Measurements from ENCODE around the gene BPI.
"Not testable (repeated sequence)": the region's sequence is repeated elsewhere in the genome, so short reads cannot be mapped to it uniquely, and the experiment has no call there.

BPI gene

DNA sequence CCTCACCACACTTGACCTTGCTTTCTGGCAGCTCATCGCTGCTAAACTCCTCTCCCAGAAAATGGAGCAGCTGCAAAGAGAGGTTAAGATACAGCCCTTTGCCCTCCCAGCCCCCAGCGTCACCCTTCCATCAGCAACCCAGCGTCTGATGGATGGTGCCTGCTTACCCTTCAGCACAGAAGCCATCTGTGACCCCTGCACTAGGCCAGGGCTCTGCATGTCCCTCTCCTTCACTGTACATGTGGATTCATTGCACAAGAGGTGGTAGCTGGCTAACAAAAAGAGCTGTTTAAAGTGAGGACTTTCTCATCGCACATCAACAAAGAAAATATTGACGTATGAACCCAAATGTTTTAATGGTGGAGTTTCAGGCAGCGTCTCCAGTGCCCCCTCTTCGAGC is 54.6 kb downstream of the BPI start:
- Histone ChIP-seq H3K27ac (ENCODE audit: low read depth, low read length, severe bottlenecking) (no peak overlapping the region), H3K4me1 (ENCODE audit: control insufficient read depth, insufficient read depth, low read length, poor library complexity, severe bottlenecking) (peaks cover 2% of the 10 kb centered on the region), H3K36me3 (ENCODE audit: control insufficient read depth, insufficient read depth, low read length) (no peaks in the 10 kb centered on the region), H3K9me3 (ENCODE audit: control insufficient read depth, low read length) (no peaks in the 10 kb centered on the region), H3K4me3 (ENCODE audit: extremely low read depth, insufficient read depth, low read length, poor library complexity, severe bottlenecking) (no peak overlapping the region)
- WGBS, 2 experiments (ENCODE audit: insufficient coverage in 2 of 2) = 98 to 100% methylated on average over 4 to 7 of the region's 7 CpGs

DNA sequence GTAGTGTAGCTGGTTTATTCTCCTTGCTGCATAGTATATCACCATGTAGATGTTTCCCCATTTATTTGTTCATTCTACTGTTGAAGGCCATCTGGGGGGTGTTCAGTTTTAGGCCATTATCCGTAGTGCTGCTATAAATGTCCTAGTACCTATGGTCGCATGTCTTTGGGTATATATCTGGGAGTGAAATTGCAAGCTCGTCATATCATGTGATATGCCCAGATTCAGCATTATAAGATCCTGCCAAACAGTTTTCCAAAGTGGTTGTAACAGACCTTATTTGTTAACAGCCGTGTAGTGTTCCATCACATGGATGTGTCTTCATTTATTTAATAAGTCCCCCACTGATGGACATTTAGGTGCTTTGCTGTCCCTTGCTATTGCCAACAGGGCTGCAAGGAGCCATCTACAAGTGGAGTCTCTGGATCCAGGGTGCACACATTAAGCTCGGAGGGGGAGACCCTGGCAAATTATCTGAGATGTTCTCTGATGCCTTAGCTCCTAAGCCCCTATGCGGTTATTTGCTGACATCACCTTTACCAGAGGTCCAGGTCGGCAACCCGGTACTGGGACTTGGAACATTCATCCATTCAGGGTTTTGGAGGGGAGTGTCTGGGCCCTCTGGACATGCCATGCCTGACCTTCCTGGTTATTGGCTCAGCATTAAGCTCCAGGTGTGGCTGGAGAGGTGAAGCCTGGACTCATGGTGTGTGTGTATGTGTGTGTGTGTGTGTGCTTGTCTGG is 59.2 kb downstream of the BPI start:
- no peaks in the 10 kb centered on the region for H3K9me3 ChIP-seq (ENCODE audit: control insufficient read depth, low read length)
- H3K4me3 ChIP-seq (ENCODE audit: extremely low read depth, insufficient read depth, low read length, poor library complexity, severe bottlenecking) = no peak overlapping the region
- 89 to 95% methylated on average over 6 to 7 of the region's 8 CpGs for WGBS, 2 experiments (ENCODE audit: insufficient coverage in 2 of 2)
- H3K4me1 ChIP-seq (ENCODE audit: control insufficient read depth, insufficient read depth, low read length, poor library complexity, severe bottlenecking) = peaks cover 2% of the 10 kb centered on the region
- H3K27ac ChIP-seq (ENCODE audit: low read depth, low read length, severe bottlenecking) = no peak overlapping the region
- H3K36me3 ChIP-seq (ENCODE audit: control insufficient read depth, insufficient read depth, low read length) = no peaks in the 10 kb centered on the region

DNA sequence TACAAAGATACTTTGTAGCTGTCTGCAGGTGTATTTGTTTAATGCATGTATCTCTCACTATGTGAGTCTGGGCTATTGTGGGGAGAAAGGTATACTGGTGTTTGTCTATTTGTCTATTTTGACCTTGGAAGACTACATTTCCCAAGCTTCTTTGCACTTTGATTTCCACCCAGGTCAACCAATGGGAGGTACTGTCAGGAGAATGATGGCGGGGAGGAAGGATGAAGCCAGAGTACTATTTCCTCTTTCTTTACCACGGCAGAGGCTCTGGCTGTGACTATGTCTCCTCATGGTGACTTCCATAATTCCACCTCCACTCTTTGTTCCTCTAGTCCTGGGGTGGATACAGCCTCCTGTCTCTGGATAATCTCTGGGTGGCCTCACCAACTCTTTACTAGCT is 65.4 kb downstream of the BPI start:
- no peaks in the 10 kb centered on the region for H3K9me3 ChIP-seq (ENCODE audit: control insufficient read depth, low read length)
- no peak overlapping the region for H3K27ac ChIP-seq (ENCODE audit: low read depth, low read length, severe bottlenecking)
- 47% methylated on average over 2 of the region's 2 CpGs; no CpG with 5 or more reads in 1 of the 2 experiments for WGBS, 2 experiments (ENCODE audit: insufficient coverage in 2 of 2)
- H3K4me3 ChIP-seq (ENCODE audit: extremely low read depth, insufficient read depth, low read length, poor library complexity, severe bottlenecking) = no peak overlapping the region
- no peaks in the 10 kb centered on the region for H3K4me1 ChIP-seq (ENCODE audit: control insufficient read depth, insufficient read depth, low read length, poor library complexity, severe bottlenecking)
- no peaks in the 10 kb centered on the region for H3K36me3 ChIP-seq (ENCODE audit: control insufficient read depth, insufficient read depth, low read length)

DNA sequence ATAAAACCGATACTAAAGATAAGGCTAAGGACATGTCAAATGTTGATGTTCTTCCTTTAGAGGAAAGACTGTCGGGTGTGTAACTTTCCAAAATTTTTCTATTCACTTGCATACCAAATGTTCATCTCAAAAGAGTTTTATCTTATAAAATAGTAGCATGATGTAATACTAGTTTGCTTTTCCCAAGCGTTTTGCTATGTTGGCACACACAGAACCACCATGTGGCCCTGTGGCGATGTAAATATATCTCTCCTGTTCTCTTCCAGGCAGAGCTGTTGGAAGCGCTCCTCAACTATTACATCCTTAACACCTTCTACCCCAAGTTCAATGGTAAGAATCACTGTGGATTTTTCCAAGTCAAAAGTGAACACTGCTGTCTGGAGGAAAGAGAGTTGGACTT is 68.8 kb downstream of the BPI start:
- no peaks in the 10 kb centered on the region for H3K4me1 ChIP-seq (ENCODE audit: control insufficient read depth, insufficient read depth, low read length, poor library complexity, severe bottlenecking)
- H3K36me3 ChIP-seq (ENCODE audit: control insufficient read depth, insufficient read depth, low read length) = no peaks in the 10 kb centered on the region
- no peaks in the 10 kb centered on the region for H3K9me3 ChIP-seq (ENCODE audit: control insufficient read depth, low read length)
- H3K4me3 ChIP-seq (ENCODE audit: extremely low read depth, insufficient read depth, low read length, poor library complexity, severe bottlenecking) = no peak overlapping the region
- H3K27ac ChIP-seq (ENCODE audit: low read depth, low read length, severe bottlenecking) = no peak overlapping the region
- 92% methylated on average over 2 of the region's 5 CpGs; no CpG with 5 or more reads in 1 of the 2 experiments for WGBS, 2 experiments (ENCODE audit: insufficient coverage in 2 of 2)

DNA sequence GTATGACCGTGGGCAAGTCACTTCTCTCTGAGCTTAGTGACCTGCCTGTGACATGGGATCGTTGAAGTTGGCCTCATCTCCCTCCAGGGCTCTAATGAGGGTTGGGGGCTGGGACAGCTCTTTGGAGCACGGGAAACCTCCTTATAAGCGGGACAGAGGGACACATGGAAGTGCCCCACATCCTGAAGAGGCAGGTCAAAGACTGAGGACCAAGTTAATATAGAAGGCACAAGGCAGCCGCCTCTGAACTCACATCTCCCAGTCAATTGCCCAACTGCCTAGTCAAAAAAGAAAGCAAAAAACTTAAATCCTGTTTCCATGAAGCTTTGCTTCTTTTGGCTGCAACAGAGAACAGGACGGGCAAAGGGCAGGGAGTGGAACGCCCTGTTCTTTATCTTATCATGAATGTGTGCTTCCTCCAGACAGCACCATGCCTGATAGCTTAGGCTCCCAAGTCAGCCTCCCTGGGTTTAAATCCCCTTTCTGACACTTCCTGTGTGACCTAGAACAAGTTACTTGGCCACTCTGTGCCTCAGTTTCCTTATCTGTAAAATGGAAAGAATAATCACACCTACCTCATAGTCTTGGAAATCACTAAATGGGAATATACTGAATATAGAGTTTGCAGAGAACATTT is 69.4 kb downstream of the BPI start:
- Histone ChIP-seq H3K9me3 (ENCODE audit: control insufficient read depth, low read length) (no peaks in the 10 kb centered on the region), H3K36me3 (ENCODE audit: control insufficient read depth, insufficient read depth, low read length) (no peaks in the 10 kb centered on the region), H3K4me1 (ENCODE audit: control insufficient read depth, insufficient read depth, low read length, poor library complexity, severe bottlenecking) (no peaks in the 10 kb centered on the region), H3K4me3 (ENCODE audit: extremely low read depth, insufficient read depth, low read length, poor library complexity, severe bottlenecking) (no peak overlapping the region), H3K27ac (ENCODE audit: low read depth, low read length, severe bottlenecking) (no peak overlapping the region)
- 55 to 68% methylated on average over 5 to 6 of the region's 7 CpGs for WGBS, 2 experiments (ENCODE audit: insufficient coverage in 2 of 2)

DNA sequence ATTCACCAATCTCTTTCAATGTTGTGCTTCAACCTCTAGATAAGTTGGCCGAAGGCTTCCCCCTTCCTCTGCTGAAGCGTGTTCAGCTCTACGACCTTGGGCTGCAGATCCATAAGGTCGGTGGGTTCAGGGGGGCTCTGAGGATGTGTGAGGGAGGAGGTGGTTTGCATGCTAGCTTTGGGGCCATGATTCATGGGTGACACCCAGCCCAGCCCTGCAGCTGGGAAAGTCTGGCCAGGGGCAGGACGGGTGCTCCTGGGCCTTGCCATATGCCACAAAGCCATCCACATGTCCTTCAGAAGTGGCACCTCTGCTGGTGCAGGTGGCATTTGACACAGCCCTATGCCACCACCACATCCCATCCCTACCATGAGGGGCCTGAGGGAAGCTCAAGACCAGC is 69.9 kb downstream of the BPI start:
- Histone ChIP-seq H3K9me3 (ENCODE audit: control insufficient read depth, low read length) (no peaks in the 10 kb centered on the region), H3K27ac (ENCODE audit: low read depth, low read length, severe bottlenecking) (no peak overlapping the region), H3K4me3 (ENCODE audit: extremely low read depth, insufficient read depth, low read length, poor library complexity, severe bottlenecking) (no peak overlapping the region), H3K4me1 (ENCODE audit: control insufficient read depth, insufficient read depth, low read length, poor library complexity, severe bottlenecking) (no peaks in the 10 kb centered on the region), H3K36me3 (ENCODE audit: control insufficient read depth, insufficient read depth, low read length) (no peaks in the 10 kb centered on the region)
- WGBS, 2 experiments (ENCODE audit: insufficient coverage in 2 of 2) = 95 to 100% methylated on average over 2 of the region's 5 CpGs

DNA sequence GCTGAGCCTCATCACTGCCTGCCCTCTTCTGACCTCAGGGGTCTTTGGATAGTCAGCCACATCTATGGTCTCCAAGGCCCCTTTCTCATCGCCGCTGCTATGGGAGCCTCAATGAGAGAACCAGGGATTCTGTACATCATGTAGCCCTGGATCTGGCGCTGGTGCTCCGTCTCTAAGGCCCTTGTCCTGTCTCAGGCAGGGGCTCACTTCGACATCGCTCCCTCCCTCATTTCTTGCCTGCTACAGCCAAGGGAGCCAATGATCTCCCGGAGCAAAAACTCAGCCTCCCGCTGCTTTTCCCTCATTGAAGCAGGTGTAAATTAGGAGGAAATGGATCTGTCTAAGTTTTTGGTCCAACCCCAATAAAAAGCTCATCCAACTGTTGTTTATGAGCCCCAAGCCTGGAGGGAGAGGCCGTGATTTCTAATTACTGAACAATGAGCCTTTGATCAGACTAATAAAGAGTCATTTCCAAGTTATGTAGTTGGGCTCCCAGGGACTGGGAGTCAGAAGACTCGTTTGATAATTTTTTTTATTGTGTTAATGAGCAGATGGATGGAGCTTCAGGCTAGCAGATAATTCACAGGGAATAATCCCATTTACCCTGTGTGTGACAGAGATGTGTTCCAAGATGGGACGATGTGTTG is 73.2 kb downstream of the BPI start:
- H3K4me1 ChIP-seq (ENCODE audit: control insufficient read depth, insufficient read depth, low read length, poor library complexity, severe bottlenecking) = no peaks in the 10 kb centered on the region
- no peak overlapping the region for H3K4me3 ChIP-seq (ENCODE audit: extremely low read depth, insufficient read depth, low read length, poor library complexity, severe bottlenecking)
- no peak overlapping the region for H3K27ac ChIP-seq (ENCODE audit: low read depth, low read length, severe bottlenecking)
- 84 to 91% methylated on average over 8 to 11 of the region's 11 CpGs for WGBS, 2 experiments (ENCODE audit: insufficient coverage in 2 of 2)
- H3K9me3 ChIP-seq (ENCODE audit: control insufficient read depth, low read length) = no peaks in the 10 kb centered on the region
- H3K36me3 ChIP-seq (ENCODE audit: control insufficient read depth, insufficient read depth, low read length) = no peaks in the 10 kb centered on the region

DNA sequence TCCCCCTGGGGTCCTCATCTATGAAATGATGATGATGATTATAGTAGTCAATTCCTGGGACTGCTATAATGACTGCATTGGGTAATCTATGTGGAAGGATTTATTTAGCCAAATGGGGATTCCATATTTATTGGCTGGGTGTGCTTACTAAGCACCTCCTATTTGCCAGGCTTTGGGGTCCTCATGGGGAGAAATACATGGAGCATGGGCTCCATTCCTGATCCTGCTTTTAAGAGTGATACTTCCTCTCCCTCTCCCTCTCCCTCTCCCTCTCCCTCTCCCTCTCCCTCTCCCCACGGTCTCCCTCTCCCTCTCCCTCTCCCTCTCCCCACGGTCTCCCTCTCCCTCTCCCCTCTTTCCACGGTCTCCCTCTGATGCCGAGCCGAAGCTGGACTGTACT is 73.9 kb downstream of the BPI start:
- not testable (repeated sequence) for H3K27ac ChIP-seq (ENCODE audit: low read depth, low read length, severe bottlenecking); H3K4me3 ChIP-seq (ENCODE audit: extremely low read depth, insufficient read depth, low read length, poor library complexity, severe bottlenecking); H3K9me3 ChIP-seq (ENCODE audit: control insufficient read depth, low read length); H3K4me1 ChIP-seq (ENCODE audit: control insufficient read depth, insufficient read depth, low read length, poor library complexity, severe bottlenecking); H3K36me3 ChIP-seq (ENCODE audit: control insufficient read depth, insufficient read depth, low read length)
- no CpG with 5 or more reads among the region's 5 CpGs for WGBS, 2 experiments (ENCODE audit: insufficient coverage in 2 of 2)

DNA sequence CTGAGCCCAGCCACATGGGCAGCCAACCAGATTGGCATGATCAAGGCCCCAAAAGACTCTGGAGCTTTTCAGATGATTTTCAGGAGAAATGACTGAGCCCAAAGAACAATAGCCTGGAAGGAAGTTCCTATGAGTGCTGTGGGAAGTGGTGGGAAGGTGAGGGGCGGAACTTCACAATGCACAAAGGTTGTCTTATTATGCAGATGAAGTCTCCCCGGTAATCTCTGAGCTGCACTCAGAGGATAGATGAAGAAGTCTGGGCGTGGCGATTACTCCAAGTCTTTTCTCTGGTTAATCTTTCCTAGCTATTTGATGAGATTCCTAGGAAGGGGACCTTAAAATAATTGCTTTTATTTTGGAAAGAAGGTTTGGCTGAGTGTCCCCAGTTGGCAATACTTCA is 79.2 kb downstream of the BPI start:
- Histone ChIP-seq H3K9me3 (ENCODE audit: control insufficient read depth, low read length) (no peaks in the 10 kb centered on the region), H3K27ac (ENCODE audit: low read depth, low read length, severe bottlenecking) (no peak overlapping the region), H3K4me1 (ENCODE audit: control insufficient read depth, insufficient read depth, low read length, poor library complexity, severe bottlenecking) (no peaks in the 10 kb centered on the region), H3K4me3 (ENCODE audit: extremely low read depth, insufficient read depth, low read length, poor library complexity, severe bottlenecking) (no peak overlapping the region), H3K36me3 (ENCODE audit: control insufficient read depth, insufficient read depth, low read length) (no peaks in the 10 kb centered on the region)
- WGBS, 2 experiments (ENCODE audit: insufficient coverage in 2 of 2) = 65 to 78% methylated on average over 2 to 4 of the region's 4 CpGs

DNA sequence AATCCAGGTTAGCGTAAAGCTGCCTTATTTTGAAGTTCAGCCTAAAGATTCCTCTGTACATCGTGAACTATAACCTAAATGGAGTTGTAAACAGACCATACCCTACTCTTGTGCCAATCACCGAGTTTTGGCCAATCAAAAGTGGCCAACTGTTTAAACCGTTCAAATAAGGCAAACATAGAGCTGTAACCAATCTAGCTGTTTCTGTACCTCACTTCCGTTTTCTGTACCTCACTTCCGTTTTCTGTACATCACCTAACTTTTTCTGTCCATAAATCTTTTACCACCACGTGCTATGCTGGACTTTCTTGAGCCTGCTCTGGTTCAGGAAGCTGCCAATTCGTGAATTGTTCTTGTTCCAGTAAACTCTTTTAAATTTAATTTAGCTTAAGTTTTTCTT is 82.0 kb downstream of the BPI start:
- no peak overlapping the region for H3K4me3 ChIP-seq (ENCODE audit: extremely low read depth, insufficient read depth, low read length, poor library complexity, severe bottlenecking)
- H3K27ac ChIP-seq (ENCODE audit: low read depth, low read length, severe bottlenecking) = no peak overlapping the region
- 91 to 92% methylated on average over 7 to 8 of the region's 8 CpGs for WGBS, 2 experiments (ENCODE audit: insufficient coverage in 2 of 2)
- H3K36me3 ChIP-seq (ENCODE audit: control insufficient read depth, insufficient read depth, low read length) = no peaks in the 10 kb centered on the region
- no peaks in the 10 kb centered on the region for H3K9me3 ChIP-seq (ENCODE audit: control insufficient read depth, low read length)
- no peaks in the 10 kb centered on the region for H3K4me1 ChIP-seq (ENCODE audit: control insufficient read depth, insufficient read depth, low read length, poor library complexity, severe bottlenecking)

DNA sequence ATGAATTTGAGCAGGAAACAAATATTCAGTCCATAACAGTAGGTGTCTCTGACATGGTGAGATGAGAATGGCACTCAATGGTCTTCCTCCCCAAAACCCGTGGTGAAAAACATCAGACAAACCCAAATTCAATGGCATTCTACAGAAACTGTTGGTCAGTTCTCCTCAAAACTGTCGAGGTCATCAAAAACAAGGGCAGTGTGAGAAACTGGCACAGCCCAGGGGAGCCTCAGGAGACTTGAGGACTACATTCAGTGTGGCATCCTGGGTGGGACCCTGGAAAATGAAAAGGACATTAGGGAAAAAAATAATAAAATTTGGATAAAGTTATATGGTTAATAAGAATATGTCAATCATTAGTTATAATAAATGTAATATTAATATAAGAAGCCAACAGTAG is 82.9 kb downstream of the BPI start:
- no peaks in the 10 kb centered on the region for H3K4me1 ChIP-seq (ENCODE audit: control insufficient read depth, insufficient read depth, low read length, poor library complexity, severe bottlenecking)
- H3K36me3 ChIP-seq (ENCODE audit: control insufficient read depth, insufficient read depth, low read length) = no peaks in the 10 kb centered on the region
- H3K9me3 ChIP-seq (ENCODE audit: control insufficient read depth, low read length) = no peaks in the 10 kb centered on the region
- no peak overlapping the region for H3K4me3 ChIP-seq (ENCODE audit: extremely low read depth, insufficient read depth, low read length, poor library complexity, severe bottlenecking)
- no peak overlapping the region for H3K27ac ChIP-seq (ENCODE audit: low read depth, low read length, severe bottlenecking)
- 79 to 100% methylated on average over 1 to 2 of the region's 2 CpGs for WGBS, 2 experiments (ENCODE audit: insufficient coverage in 2 of 2)

Measured in mesodermal cell (in vitro differentiated cells).